Brain microvascular endothelial cell (primary cell): ENCODE measurements around the gene NKX1-1.

ENCODE experiments used
- DNase-seq: peaks from one replicate; pipeline ENCODE4 v3.0.0-alpha.2; 2020
- H3K27ac ChIP-seq: fragments of 250-450 bp; sonication (Bioruptor Pico); 2 replicates; pipeline ENCODE4 v1.5.1; 2020; ENCODE audit warnings: mild to moderate bottlenecking, moderate library complexity
- H3K27me3 ChIP-seq: fragments of 250-450 bp; sonication (Bioruptor Pico); replicated peaks from 2 replicates; pipeline ENCODE4 v1.5.1; 2020; ENCODE audit warnings: mild to moderate bottlenecking
- H3K36me3 ChIP-seq: fragments of 250-450 bp; sonication (Bioruptor Pico); replicated peaks from 2 replicates; pipeline ENCODE4 v1.5.1; 2020; ENCODE audit warnings: mild to moderate bottlenecking
- H3K4me3 ChIP-seq: 2 replicates; pipeline ENCODE4 v1.5.1; 2011; ENCODE audit warnings: low read depth, mild to moderate bottlenecking, control low read depth, low read length, moderate library complexity
- in situ Hi-C: cut with HindIII; loops from 2 replicates; pipeline ENCODE4 v1.10.0; 2017; ENCODE audit warnings: low sequenced_read_pairs, low pct_ligation_motif_present
- TF ChIP-seq, protein P1 (sequence below): IDR thresholded peaks from 2 replicates; pipeline ENCODE4 v1.5.1; 2011; ENCODE audit warnings: low read depth, mild to moderate bottlenecking, moderate library complexity, low read length, control low read depth, inconsistent platforms; ENCODE audit errors: missing control alignments

NKX1-1 gene

DNA sequence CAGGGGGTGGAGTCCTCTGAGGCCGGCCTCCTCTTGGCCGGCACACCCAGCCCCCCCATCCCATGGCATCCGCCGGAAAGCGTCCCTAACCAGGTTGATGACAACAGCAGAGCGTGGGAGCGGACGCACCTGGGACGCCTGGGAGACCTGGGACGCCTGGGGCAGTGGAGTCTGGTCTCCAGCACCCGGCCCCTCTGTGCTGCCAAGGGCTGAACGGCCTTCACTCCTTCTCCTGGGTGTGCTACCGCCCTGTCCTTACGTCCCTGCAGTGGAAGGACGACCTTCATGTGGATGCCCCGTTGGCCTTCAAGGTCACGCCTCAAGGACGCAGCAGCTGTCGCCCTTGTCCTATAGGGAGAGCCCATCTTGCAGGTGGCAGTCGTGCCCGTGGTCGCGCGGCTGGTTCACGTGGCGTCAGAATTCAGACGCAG, 26.9 kb downstream of the NKX1-1 start:
- Histone ChIP-seq H3K27me3 (no peaks in the 10 kb centered on the region), H3K4me3 (no peak overlapping the region), H3K36me3 (no peaks in the 10 kb centered on the region), H3K27ac (no peak overlapping the region)
- TF ChIP-seq, protein P1, sequence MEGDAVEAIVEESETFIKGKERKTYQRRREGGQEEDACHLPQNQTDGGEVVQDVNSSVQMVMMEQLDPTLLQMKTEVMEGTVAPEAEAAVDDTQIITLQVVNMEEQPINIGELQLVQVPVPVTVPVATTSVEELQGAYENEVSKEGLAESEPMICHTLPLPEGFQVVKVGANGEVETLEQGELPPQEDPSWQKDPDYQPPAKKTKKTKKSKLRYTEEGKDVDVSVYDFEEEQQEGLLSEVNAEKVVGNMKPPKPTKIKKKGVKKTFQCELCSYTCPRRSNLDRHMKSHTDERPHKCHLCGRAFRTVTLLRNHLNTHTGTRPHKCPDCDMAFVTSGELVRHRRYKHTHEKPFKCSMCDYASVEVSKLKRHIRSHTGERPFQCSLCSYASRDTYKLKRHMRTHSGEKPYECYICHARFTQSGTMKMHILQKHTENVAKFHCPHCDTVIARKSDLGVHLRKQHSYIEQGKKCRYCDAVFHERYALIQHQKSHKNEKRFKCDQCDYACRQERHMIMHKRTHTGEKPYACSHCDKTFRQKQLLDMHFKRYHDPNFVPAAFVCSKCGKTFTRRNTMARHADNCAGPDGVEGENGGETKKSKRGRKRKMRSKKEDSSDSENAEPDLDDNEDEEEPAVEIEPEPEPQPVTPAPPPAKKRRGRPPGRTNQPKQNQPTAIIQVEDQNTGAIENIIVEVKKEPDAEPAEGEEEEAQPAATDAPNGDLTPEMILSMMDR: no peak
- in situ Hi-C loops: no loop called here
- no peak for DNase-seq

DNA sequence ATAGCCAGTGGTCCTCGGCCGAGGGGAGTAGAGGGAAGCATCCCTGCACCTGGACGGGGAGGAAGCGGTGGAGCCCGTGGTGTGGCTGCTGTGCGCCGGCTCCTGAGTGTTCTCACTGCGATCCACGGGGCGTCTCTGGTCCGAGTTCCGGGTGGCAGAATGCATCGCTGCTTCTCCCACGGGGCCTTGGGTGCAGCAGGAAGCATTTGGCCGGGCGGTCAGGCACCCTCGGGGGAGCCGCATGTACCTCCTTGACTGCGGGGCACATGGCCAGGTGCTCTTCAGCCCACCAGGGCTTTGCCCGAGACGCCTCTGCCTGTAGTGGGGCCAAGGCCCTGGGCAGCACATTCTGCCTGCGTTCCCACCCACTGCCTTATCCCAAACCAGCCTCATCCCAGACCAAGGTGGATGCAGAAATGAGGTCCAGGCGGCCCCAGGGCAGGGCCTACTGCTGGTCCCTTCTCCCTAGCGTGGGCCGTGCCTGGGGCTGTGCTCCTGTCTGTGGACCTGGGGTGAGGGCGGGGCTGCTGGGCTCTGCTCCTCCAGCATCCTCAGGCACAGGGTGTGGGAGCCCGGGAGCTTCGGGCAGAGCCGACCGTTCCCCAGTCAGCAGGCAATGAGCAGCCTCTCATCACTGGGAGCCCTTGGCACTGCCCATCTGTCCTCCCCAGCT, 27.5 kb downstream of the NKX1-1 start:
- H3K4me3 ChIP-seq: no peak overlapping the region
- H3K27me3 ChIP-seq: no peaks in the 10 kb centered on the region
- no peaks in the 10 kb centered on the region for H3K36me3 ChIP-seq
- TF ChIP-seq, protein P1: no peak
- no peak for DNase-seq
- in situ Hi-C loops: no loop called here
- no peak overlapping the region for H3K27ac ChIP-seq

DNA sequence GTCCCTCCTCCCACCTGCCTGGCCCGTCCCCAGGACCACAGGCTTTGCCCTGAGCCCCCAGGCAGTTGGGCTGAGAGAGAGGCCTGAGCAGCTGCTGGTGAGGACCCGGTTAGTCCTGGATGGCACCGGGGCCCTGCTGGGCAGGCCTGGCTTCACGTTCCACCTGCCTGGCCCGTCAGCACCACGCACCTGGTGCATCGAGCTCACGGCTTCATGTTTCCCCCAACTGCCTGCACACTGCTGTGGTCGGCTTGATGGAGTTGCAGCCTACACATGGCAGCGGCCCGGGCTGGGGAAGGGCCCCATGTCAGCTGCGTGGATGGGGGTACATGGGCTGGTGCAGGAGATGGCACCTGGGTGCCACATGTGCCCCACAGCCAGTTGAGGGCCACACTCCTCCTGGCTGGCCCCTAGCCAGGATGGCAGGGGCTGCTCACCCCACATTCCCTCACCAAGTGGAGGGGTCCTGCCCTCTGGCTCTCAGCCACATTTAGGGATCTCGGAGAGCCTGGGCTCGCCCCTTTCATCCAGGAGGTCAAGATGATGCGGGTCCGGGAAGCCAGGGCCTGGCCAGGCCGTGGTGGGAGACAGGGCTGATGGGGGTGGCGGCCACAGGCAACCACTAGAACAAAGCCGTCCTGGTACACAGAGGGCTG, 28.5 kb downstream of the NKX1-1 start:
- Histone ChIP-seq H3K36me3 (no peaks in the 10 kb centered on the region), H3K27me3 (no peaks in the 10 kb centered on the region), H3K27ac (no peak overlapping the region), H3K4me3 (no peak overlapping the region)
- DNase-seq: no peak
- TF ChIP-seq, protein P1: no peak
- in situ Hi-C loops: no loop called here

DNA sequence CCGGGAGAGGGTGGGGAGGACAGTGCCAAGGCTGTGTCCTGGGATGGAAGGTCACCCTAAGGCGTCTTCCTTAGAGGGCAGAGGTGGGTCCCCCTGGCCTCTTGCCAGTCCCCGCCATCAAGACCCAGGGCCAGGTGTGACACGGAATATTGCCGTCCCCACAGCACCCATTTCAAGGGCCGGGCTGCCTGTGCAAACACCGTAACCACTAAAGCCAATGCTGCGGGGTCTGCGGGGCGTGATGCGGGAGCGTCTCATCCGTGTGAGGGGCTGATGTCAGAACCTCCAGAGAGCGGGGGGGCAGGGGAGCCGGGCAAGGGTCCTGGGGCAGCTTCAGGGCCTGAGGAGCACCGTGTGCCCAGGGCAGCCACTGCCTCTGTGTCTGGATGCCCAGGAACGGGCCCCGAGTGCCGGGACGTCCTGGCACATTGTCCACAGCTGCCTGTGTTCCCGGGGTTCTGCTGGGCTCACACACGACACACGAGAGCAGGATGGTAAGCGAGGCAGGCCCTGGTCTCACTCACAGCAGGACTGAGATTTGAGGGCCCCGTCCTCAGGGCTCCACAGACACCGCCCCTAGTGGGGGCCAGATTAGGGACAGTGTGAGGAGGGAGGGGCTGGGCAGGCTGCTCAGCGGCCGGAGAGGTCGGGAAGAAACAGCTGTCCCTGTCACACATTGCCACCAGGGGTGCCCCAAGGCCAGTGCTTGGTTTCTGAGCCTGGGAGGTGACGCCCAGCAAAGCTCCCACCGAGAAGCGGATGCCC, 29.2 kb downstream of the NKX1-1 start:
- TF ChIP-seq, protein P1: no peak
- in situ Hi-C loops: no loop called here
- Histone ChIP-seq H3K4me3 (no peak overlapping the region), H3K36me3 (no peaks in the 10 kb centered on the region), H3K27me3 (no peaks in the 10 kb centered on the region), H3K27ac (no peak overlapping the region)
- DNase-seq: no peak

DNA sequence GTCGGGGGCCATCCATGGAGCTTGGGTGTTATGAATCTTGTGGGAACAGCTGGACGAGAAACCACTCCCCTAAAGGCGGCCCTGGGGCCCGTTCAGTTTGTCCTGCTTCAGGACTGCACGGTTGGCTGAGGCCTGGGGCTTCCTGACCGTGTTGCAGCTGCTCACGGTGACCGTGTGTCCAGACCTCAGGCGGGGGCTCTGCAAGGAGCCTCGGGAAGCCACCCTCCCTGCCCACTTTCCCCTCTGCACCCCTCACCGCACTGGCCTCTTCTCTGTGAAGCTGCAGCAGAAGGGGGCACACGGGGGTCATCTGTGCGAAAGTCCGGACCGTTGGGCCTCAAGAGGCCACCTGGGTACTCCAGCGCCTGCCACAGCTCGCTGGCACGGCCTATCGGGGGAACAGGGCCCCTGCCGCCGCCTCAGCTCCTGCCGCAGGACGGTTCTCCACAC, 29.8 kb downstream of the NKX1-1 start:
- DNase-seq: no peak
- Histone ChIP-seq H3K27me3 (no peaks in the 10 kb centered on the region), H3K27ac (no peak overlapping the region), H3K36me3 (no peaks in the 10 kb centered on the region), H3K4me3 (no peak overlapping the region)
- in situ Hi-C loops: no loop called here
- TF ChIP-seq, protein P1: no peak
